Endothelial cell of umbilical vein (primary cell): ENCODE data around the gene INPP1.

Experiments used
- CTCF ChIP-seq, 2 donors: IDR thresholded peaks; 1 replicate in 1 of 2; 2 replicates in 1 of 2; pipeline ENCODE4 v1.5.1; 2011; ENCODE audit warnings: low read length in 2 of 2, mild to moderate bottlenecking in 2 of 2, moderate library complexity in 2 of 2, control low read depth in 1 of 2, inconsistent platforms in 1 of 2, low read depth in 1 of 2; ENCODE audit not compliant: insufficient read depth in 1 of 2; ENCODE audit errors: extremely low read depth in 1 of 2
- EZH2 ChIP-seq: IDR thresholded peaks from 2 replicates; pipeline ENCODE4 v1.6.1; 2012; ENCODE audit warnings: borderline replicate concordance, low read depth, mild to moderate bottlenecking, moderate library complexity, low read length, inconsistent platforms; ENCODE audit not compliant: severe bottlenecking
- FOS ChIP-seq: IDR thresholded peaks from 2 replicates; pipeline ENCODE4 v1.6.1; 2011; ENCODE audit warnings: mild to moderate bottlenecking, low read length, moderate library complexity, borderline replicate concordance; ENCODE audit not compliant: insufficient read depth
- POLR2A ChIP-seq: IDR thresholded peaks from 2 replicates; pipeline ENCODE4 v1.6.1; 2012; ENCODE audit warnings: low read depth, mild to moderate bottlenecking, control low read depth, low read length

DNA sequence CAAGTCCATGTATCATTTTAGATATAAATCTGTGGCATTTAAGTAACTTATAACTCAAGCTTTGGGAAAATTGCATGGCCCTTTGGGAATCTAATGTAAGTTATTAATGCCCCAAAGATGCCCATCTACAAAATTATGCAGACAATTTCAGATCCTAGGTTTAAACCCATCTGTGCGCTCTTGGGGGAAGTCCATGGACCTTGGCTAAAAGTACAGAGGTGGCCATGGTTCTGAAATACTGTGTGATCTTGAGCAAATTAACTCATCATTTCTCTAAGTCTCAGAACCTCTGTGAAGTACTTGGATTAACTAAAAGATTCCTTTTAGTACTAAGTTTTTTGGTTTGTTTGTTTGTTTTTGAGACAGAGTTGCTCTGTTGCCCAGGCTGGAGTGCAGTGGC is 19.5 kb downstream of the INPP1 start:
- TF ChIP-seq CTCF (IDR thresholded peaks at IDR 0.05; ENCODE audit: extremely low read depth in 1 of 2, insufficient read depth in 1 of 2, low read depth in 1 of 2, low read length in 2 of 2) (no peak), POLR2A (no peak), FOS (no peak), EZH2 (no peak)
